ENCODE results near the gene TCFL5. TPM values are rescaled to one million over a fixed set of nuclear protein-coding genes. Genes with fewer than 3 reads are reported as not detected.

Gene TCFL5
- total RNA-seq, 1 experiment from 2014 or later: 29.3 TPM

DNA sequence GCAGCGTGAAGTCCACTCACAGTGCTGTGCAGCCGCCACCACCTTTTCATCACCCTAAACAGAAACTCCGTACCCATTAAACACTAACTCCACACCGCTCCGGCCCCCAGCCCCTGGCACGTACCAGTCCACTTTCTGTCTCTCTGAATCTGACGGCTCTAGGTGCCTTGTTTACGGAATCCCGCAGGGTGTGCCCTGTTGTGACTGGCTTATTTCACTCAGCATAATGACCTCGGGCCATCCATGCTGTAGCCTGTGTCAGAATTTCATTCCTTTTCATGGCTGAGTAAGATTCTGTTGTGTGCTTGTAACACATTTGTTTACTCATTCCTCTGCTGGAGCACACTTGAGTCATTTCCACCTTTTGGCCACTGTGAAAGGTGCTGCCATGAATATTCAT lies 18.0 kb downstream of the TCFL5 start:
- no peaks in the 10 kb centered on the region for H3K79me2 ChIP-seq (ENCODE audit: low read depth)
- ChIA-PET POLR2A (ENCODE audit: unreplicated experiment) (no interaction called here), CTCF (no interaction called here)
- H3K9me3 ChIP-seq (ENCODE audit: insufficient read depth, low read depth): no peaks in the 10 kb centered on the region
- no peak overlapping the region for H3K4me3 ChIP-seq
- H3F3A ChIP-seq (ENCODE audit: insufficient read depth, low read depth): peaks cover 15% of the 10 kb centered on the region; the same call in 1 of the 2 replicates
- H3K4me2 ChIP-seq: no peak overlapping the region
- H3K36me3 ChIP-seq (ENCODE audit: low read depth): no peaks in the 10 kb centered on the region; the same call in 1 of the 2 replicates
- no peaks in the 10 kb centered on the region for H3K4me1 ChIP-seq (replicated peaks; ENCODE audit: insufficient read depth)
- intact Hi-C loops (cut with micrococcal nuclease; ENCODE audit: unreplicated experiment): no loop called here
- TF ChIP-seq, protein P1, sequence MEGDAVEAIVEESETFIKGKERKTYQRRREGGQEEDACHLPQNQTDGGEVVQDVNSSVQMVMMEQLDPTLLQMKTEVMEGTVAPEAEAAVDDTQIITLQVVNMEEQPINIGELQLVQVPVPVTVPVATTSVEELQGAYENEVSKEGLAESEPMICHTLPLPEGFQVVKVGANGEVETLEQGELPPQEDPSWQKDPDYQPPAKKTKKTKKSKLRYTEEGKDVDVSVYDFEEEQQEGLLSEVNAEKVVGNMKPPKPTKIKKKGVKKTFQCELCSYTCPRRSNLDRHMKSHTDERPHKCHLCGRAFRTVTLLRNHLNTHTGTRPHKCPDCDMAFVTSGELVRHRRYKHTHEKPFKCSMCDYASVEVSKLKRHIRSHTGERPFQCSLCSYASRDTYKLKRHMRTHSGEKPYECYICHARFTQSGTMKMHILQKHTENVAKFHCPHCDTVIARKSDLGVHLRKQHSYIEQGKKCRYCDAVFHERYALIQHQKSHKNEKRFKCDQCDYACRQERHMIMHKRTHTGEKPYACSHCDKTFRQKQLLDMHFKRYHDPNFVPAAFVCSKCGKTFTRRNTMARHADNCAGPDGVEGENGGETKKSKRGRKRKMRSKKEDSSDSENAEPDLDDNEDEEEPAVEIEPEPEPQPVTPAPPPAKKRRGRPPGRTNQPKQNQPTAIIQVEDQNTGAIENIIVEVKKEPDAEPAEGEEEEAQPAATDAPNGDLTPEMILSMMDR (conservative IDR thresholded peaks at IDR 0.05): no peak
- H3K27me3 ChIP-seq (ENCODE audit: insufficient read depth, low read depth): no peaks in the 10 kb centered on the region
- H3K9me2 ChIP-seq (ENCODE audit: insufficient read depth): no peaks in the 10 kb centered on the region
- no TSS peak for BruUV-seq (replicated peaks)
- no peak overlapping the region for H2AFZ ChIP-seq
- DNase-seq: peak in 1 of 2 experiments; percentile 31
- H3K27ac ChIP-seq: no peak overlapping the region
- no peaks in the 10 kb centered on the region; the same call in 1 of the 2 replicates for H4K20me1 ChIP-seq (ENCODE audit: insufficient read depth)

DNA sequence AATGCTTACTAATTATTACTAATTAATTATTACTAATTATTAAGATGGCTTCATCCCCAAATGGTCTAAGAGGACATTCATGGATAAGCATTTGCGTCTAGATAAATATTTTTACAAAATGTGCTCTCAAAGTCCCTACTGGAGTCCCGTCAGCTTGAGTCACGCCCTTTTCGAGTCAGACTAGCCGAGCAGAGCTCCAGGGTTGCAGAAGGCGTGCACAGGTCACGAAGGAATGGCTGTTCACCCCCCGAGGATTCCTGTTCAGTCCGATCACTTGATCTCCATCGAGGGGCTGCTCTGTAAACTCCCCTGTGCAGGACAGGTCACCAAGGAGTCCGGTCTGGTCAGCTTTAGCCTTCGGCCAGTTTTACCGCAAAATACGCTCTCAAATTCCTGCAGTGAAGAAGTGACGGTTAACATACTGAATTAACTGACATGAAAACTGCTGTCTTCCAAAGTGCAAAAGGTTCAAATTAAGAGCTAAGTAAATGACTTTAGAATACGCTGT lies 19.9 kb downstream of the TCFL5 start:
- no peak overlapping the region for H3K4me3 ChIP-seq
- no peaks in the 10 kb centered on the region; the same call in 1 of the 2 replicates for H4K20me1 ChIP-seq (ENCODE audit: insufficient read depth)
- no peaks in the 10 kb centered on the region for H3K27me3 ChIP-seq (ENCODE audit: insufficient read depth, low read depth)
- no peak overlapping the region for H3K4me2 ChIP-seq
- ChIA-PET POLR2A (ENCODE audit: unreplicated experiment) (no interaction called here), CTCF (no interaction called here)
- intact Hi-C loops (cut with micrococcal nuclease; ENCODE audit: unreplicated experiment): no loop called here
- H3K79me2 ChIP-seq (ENCODE audit: low read depth): no peaks in the 10 kb centered on the region
- H3K36me3 ChIP-seq (ENCODE audit: low read depth): no peaks in the 10 kb centered on the region; the same call in 1 of the 2 replicates
- TF ChIP-seq, protein P1 (conservative IDR thresholded peaks at IDR 0.05): no peak
- TF ChIP-seq EZH2 (IDR thresholded peaks at IDR 0.05; ENCODE audit: low read depth): no peak
- H3K4me1 ChIP-seq (replicated peaks; ENCODE audit: insufficient read depth): peaks cover 11% of the 10 kb centered on the region
- no peaks in the 10 kb centered on the region for H3K9me3 ChIP-seq (ENCODE audit: insufficient read depth, low read depth)
- no peak overlapping the region for H2AFZ ChIP-seq
- H3K27ac ChIP-seq: no peak overlapping the region
- DNase-seq: no peak
- H3F3A ChIP-seq (ENCODE audit: insufficient read depth, low read depth): peaks cover 21% of the 10 kb centered on the region; the same call in 1 of the 2 replicates
- H3K9me2 ChIP-seq (ENCODE audit: insufficient read depth): no peaks in the 10 kb centered on the region
- no TSS peak for BruUV-seq (replicated peaks)

DNA sequence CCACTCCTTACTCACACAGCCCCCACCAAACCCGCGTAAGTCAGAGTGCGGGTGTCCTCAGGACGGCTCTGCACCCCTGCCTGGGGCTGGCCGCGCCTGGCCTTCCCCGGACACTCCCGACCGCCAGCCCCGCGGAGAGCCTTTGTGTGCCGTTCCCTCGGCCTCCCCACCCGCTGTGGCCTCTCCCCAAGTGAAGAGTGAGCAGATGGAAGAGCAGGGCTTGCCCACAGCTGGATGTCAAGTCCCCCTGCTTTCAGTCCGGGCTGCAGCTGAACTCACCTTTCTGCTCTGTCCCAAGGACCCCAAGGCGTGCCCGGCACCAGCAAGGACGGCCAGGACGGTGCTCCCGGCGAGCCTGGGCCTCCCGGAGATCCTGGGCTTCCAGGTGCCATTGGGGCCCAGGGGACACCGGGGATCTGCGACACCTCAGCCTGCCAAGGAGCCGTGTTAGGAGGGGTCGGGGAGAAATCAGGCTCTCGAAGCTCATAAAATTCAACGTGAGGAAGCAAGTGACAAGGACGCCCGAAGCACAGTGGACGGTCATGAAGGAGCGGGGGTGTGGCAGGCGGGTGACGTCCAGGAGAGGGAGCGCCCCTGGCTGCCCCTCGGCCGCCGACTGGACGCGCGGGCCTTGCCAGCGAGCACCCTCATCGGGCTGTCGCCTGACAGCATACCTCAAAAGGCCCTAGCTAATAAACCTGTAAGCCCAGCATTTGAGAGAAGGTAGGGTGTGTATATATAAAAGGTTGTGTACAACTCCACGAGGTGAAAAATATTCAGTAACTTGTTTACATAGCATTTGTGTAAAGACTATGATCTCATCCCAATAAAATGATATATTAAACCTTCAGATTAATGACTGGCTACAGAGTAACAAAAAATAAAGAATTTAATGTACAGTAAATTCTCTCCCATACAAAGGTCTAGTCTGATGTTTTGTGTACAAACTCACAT lies 21.1 kb downstream of the TCFL5 start:
- BruUV-seq (replicated peaks): no TSS peak
- Histone ChIP-seq H3K27me3 (ENCODE audit: insufficient read depth, low read depth) (no peaks in the 10 kb centered on the region), H3K9me3 (ENCODE audit: insufficient read depth, low read depth) (no peaks in the 10 kb centered on the region), H3K4me1 (replicated peaks; ENCODE audit: insufficient read depth) (peaks cover 11% of the 10 kb centered on the region), H3K36me3 (ENCODE audit: low read depth) (no peaks in the 10 kb centered on the region; the same call in 1 of the 2 replicates), H3K27ac (no peak overlapping the region), H2AFZ (no peak overlapping the region), H3K4me3 (no peak overlapping the region), H3K79me2 (ENCODE audit: low read depth) (no peaks in the 10 kb centered on the region), H3K9me2 (ENCODE audit: insufficient read depth) (no peaks in the 10 kb centered on the region), H3K4me2 (no peak overlapping the region), H4K20me1 (ENCODE audit: insufficient read depth) (no peaks in the 10 kb centered on the region), H3F3A (ENCODE audit: insufficient read depth, low read depth) (peaks cover 21% of the 10 kb centered on the region; the same call in 1 of the 2 replicates)
- intact Hi-C loops (cut with micrococcal nuclease; ENCODE audit: unreplicated experiment): no loop called here
- TF ChIP-seq, protein P1 (conservative IDR thresholded peaks at IDR 0.05): no peak
- TF ChIP-seq EZH2 (IDR thresholded peaks at IDR 0.05; ENCODE audit: low read depth): no peak
- CTCF ChIA-PET: no interaction called here
- POLR2A ChIA-PET (ENCODE audit: unreplicated experiment): no interaction called here
- DNase-seq: peak in 1 of 2 experiments; percentile 35
